Measurements from ENCODE around the gene PBX1. TPM values are rescaled to one million over a fixed set of nuclear protein-coding genes. Genes with fewer than 3 reads are reported as not detected.

The PBX1 gene
- total and polyA plus RNA-seq, 10 of the 15 experiments (the other 5 are each of a cell fraction or from before 2014, with no cell fraction given) = 0.05 to 0.28 (median 0.11) TPM; not detected in 5

DNA sequence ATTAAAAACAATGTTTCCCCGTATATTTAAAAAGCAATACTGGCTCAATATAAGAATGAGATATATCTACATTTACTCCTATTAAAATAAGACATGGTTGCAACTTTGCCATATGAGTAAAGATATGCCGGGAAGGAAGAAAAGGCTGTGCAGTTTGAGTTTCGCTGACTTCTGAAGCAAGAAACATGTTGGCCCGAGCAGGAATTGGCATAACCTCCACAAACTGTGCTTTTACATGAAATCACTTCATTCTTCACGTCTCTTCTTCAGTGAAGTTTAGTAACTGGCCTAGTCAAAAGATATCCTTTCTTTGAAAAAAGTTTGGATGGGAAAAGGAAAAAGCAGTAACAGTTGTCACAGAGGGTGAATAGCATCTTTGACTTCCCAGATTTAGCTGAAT, 342.0 kb downstream of the PBX1 start:
- no peak for ATAC-seq
- no peaks in the 10 kb centered on the region for H3K27me3 ChIP-seq (replicated peaks in 1 of 2; ENCODE audit: control insufficient read depth in 2 of 2, insufficient read depth in 2 of 2, low read length in 1 of 2)
- H3K27ac ChIP-seq (ENCODE audit: control insufficient read depth, insufficient read depth) = no peak overlapping the region
- no peaks in the 10 kb centered on the region for H4K20me1 ChIP-seq (ENCODE audit: control insufficient read depth, insufficient read depth)
- WGBS (ENCODE audit: insufficient coverage, insufficient replicate concordance, low lambda C conversion rate, missing lambda C conversion rate) = 20% methylated on average over 5 of the region's 5 CpGs
- TF ChIP-seq SIN3A (IDR thresholded peaks at IDR 0.05; ENCODE audit: low read depth, low read length) = no peak
- no peak for TF ChIP-seq KAT2A (conservative IDR thresholded peaks at IDR 0.05; ENCODE audit: control insufficient read depth, low read depth, low read length)
- no peak for TF ChIP-seq PKNOX1 (IDR thresholded peaks at IDR 0.05)
- TF ChIP-seq HSF1 (IDR thresholded peaks at IDR 0.05; ENCODE audit: low read depth, low read length) = no peak
- no peak for TF ChIP-seq TCF12 (IDR thresholded peaks at IDR 0.05; ENCODE audit: low read depth, low read length)
- H3K79me2 ChIP-seq (ENCODE audit: control insufficient read depth, insufficient read depth, low read length) = no peaks in the 10 kb centered on the region
- H3K4me3 ChIP-seq = no peak overlapping the region
- DNase-seq (ENCODE audit: low read depth, low spot score) = no peak
- no peak for FAIRE-seq
- intact Hi-C loops (cut with micrococcal nuclease; ENCODE audit: unreplicated experiment) = no loop called here
- CTCF ChIA-PET = interaction anchor here (0.6 kb wide), 1 partner anchor 172 kb away, joined by 4 read pairs; no protein-coding TSS in a partner anchor
- SMC1A ChIA-PET (ENCODE audit: uncharacterized antibody, unreplicated experiment) = no interaction called here
- no peak overlapping the region for H3K4me2 ChIP-seq (ENCODE audit: control insufficient read depth, insufficient read depth)
- H3K9ac ChIP-seq (ENCODE audit: control insufficient read depth, insufficient read depth, low read length) = no peak overlapping the region
- H2AFZ ChIP-seq (ENCODE audit: control insufficient read depth, low read depth, low read length) = no peak overlapping the region
- no peaks in the 10 kb centered on the region for H3K4me1 ChIP-seq (ENCODE audit: control insufficient read depth, insufficient read depth, low read length)
- H3K9me3 ChIP-seq (replicated peaks; ENCODE audit: control insufficient read depth, insufficient read depth, low read length) = no peaks in the 10 kb centered on the region
- no TSS peak for BruUV-seq (replicated peaks)
- no peaks in the 10 kb centered on the region for H3K36me3 ChIP-seq (ENCODE audit: control insufficient read depth in 2 of 2, insufficient read depth in 2 of 2, low read length in 1 of 2)
- in situ Hi-C loops (cut with MboI) = no loop called here
- RAD21 ChIA-PET (ENCODE audit: unreplicated experiment) = no interaction called here
- POLR2A ChIA-PET = no interaction called here

Small RNA genes within 50 kb of the gene (small RNA-seq; reads per million reads assigned to genes)
- gene RF00017 = not detected
- not detected for gene RF00019
- gene RNU6-171P = not detected
